Fibroblast of the aortic adventitia (primary cell): ENCODE results near the gene GCK. TPM values are rescaled to one million over a fixed set of nuclear protein-coding genes. Genes with fewer than 3 reads are reported as not detected.

Experiments
- DNase-seq: peaks from one replicate; pipeline ENCODE4 v3.0.0-alpha.2; 2010; ENCODE audit warnings: low read depth
- H3K4me3 ChIP-seq: 2 replicates; pipeline ENCODE4 v1.5.1; 2011; ENCODE audit warnings: low read depth, mild to moderate bottlenecking, control low read depth, low read length, moderate library complexity
- total RNA-seq: library from RNA; depleted of rRNA; stranded (reverse); fragments of >200 nt; gene quantifications from 2 replicates; pipeline ENCODE4 v1.2.3, GENCODE V29; 2012; ENCODE audit warnings: low replicate concordance
- TF ChIP-seq, protein P1 (sequence below): IDR thresholded peaks from 2 replicates; pipeline ENCODE4 v1.5.1; 2011; ENCODE audit warnings: mild to moderate bottlenecking, low read length, control low read depth, inconsistent platforms; ENCODE audit not compliant: insufficient read depth

GCK gene
- total RNA-seq, 1 donor = 0.36 TPM

DNA sequence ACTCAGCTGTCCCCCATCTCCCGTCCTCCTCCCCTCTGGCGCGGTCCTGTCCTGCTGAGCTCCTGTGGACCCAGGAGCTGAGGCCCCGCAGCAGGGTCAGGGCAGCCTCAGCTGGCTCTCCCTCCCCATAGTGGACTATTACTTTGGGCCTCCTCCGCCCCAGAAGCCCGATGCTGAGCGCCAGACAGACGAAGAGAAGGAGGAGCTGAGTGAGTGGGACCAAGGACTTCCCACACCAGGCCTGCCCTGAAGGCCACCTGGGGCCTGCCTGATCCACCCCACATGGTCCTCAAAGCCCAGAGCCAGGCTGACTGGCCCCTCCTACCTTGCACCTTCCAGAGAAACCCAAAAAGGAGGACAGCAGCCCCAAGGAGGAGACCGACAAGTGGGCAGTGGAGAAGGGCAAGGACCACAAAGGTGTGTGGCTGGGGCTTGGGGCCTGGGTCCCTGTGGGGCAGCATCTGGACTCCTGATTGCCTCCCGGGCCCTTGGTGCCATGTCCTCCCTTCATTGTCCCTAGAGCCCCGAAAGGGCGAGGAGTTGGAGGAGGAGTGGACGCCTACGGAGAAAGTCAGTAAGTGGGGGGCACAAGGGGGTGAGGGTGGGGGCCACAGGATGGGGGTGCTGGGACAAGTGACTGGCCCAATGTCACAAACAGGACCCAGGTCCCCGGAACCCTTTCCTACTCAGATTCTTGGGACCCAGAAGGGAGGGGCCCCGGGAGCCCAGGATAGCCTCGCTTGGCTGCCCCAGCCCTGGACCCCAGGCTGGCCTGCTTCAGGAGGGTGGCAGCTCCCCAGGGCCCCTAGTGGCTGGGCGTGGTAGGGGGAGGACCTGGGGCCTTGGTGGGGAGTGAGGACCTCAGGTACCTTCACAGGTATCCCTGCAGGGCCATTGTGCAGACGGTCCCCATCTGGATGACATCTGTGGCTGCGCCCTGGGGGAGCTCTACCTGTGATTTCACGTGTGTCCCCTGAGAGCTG lies 80.2 kb downstream of the GCK start:
- DNase-seq = no peak
- TF ChIP-seq, protein P1, sequence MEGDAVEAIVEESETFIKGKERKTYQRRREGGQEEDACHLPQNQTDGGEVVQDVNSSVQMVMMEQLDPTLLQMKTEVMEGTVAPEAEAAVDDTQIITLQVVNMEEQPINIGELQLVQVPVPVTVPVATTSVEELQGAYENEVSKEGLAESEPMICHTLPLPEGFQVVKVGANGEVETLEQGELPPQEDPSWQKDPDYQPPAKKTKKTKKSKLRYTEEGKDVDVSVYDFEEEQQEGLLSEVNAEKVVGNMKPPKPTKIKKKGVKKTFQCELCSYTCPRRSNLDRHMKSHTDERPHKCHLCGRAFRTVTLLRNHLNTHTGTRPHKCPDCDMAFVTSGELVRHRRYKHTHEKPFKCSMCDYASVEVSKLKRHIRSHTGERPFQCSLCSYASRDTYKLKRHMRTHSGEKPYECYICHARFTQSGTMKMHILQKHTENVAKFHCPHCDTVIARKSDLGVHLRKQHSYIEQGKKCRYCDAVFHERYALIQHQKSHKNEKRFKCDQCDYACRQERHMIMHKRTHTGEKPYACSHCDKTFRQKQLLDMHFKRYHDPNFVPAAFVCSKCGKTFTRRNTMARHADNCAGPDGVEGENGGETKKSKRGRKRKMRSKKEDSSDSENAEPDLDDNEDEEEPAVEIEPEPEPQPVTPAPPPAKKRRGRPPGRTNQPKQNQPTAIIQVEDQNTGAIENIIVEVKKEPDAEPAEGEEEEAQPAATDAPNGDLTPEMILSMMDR = no peak
- H3K4me3 ChIP-seq = no peak overlapping the region

DNA sequence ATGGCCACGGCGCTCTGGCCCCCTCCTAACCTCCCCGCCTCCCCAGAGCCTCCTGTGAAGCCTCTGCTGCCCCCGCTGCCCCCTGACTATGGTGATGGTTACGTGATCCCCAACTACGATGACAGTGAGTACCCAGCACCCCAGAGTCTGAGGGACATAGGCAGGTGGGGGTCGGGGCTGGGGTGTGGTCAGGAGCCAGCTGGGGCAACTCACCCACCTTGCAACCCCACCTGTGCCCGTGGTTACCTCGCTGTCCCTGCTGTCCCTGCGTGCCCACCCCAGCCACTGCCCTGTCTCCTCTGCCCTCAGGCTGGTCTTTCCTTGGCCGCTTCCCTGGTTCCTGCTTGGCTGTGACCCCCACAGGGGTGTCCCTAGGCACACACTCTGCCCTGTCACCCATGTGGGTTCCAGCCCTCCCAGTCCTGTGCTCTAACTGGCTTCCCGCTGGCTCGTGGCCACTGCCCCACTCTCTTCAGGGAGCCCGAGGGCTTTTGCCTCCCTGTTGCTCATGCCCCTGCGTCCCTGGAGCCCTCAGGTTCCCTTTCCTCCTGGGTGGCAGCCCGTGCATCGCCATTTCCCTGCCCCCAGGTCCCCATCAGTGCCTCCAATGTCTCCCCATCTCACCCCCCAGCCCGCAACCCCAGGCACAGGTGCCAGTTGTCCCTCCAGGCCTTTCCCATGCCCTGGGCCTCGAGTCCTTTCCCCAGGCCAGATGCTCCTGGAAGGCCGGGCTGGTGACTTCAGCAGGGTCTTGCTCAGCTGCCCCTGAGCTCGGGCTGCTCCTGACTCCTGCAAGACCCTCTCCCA lies 81.1 kb downstream of the GCK start:
- no peak overlapping the region for H3K4me3 ChIP-seq
- DNase-seq = no peak
- TF ChIP-seq, protein P1 = no peak

DNA sequence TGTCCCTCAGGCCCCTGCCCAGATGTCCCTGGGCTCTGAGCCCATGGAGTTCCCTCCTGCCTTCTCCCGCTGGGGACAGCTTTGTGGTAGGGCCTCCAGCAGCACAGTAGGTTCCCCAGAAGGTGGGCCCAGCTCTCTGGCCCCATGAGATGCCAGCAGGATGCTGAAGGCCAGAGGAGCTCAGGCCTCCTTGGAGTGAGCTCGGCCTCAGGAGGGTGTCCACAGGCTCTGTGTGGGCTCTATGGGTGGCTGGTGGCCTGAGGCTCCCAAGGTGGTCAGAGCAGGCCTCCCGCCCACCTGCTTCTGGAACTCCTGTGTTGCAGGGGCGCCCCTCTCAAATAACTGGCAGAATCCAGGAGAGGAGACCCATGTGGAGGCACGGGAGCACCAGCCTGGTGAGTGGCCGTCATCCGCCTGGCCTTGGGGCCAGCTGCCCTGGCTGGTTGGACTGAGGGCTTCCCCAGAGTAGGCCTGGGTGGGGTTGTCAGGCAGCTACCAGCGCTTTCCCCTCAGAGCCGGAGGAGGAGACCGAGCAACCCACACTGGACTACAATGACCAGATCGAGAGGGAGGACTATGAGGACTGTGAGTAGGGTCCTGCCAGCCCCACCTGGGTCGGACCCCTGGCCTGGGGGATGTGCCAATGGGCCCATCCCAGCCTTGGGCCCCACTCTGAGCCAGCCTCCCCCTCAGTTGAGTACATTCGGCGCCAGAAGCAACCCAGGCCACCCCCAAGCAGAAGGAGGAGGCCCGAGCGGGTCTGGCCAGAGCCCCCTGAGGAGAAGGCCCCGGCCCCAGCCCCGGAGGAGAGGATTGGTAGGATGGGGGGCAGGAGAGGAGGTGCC lies 81.9 kb downstream of the GCK start:
- peak overlapping the region; percentile 40 for H3K4me3 ChIP-seq
- no peak for DNase-seq
- TF ChIP-seq, protein P1 = no peak

DNA sequence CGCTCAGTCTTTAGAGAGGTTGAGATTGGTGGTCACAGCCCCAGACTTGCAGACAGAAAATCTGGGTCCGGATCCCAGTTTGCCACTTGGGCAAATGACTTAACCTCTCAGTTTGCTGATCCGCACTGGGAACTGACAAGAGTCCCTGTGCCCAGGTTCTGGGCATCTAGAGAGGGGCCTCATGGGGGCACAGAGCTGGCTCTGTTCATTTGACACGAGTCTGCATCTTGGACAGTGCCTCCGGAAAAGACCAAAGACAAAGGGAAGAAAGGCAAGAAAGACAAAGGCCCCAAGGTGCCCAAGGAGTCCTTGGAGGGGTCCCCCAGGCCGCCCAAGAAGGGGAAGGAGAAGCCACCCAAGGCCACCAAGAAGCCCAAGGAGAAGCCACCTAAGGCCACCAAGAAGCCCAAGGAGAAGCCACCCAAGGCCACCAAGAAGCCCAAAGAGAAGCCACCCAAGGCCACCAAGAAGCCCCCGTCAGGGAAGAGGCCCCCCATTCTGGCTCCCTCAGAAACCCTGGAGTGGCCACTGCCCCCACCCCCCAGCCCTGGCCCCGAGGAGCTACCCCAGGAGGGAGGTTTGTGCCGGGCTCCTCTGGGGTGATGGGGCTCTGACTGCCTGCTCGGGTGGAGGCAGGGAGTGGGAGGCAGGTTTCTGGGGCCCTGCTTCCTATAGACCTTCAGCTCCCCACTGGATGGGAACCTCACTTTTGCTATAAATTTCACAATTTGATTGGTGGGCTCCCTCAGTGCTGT lies 82.8 kb downstream of the GCK start:
- H3K4me3 ChIP-seq = peak overlapping the region; percentile 95
- TF ChIP-seq, protein P1 = no peak
- no peak for DNase-seq

DNA sequence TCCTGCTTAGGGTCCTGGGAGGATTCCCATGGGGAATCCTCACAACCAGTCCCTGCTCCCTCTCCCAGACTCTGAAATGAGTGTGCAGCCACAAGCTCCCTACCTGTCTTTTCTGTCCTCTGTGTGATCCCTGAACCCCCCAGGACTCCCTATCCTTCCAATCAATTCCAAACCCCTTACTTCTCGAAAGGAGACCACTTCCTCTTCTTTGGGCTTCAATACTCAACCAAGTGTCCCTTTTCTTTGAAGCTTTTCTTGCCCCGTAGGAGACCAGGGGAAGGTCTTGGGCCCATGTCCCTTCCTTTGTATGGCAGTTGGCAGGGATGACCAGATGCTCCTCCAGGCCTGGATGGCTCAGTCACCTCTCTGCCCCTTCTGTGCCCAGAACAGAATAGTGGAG lies 83.4 kb downstream of the GCK start:
- peak overlapping the region; percentile 95 for H3K4me3 ChIP-seq
- TF ChIP-seq, protein P1 = no peak

More for the DNA sequence above, 83.4 kb downstream of the GCK start:
- no peak for DNase-seq
